ENCODE data around the gene MTHFSD.

- TF ChIP-seq POLR2A (IDR thresholded peaks at IDR 0.05) (no peak), CTCF (IDR thresholded peaks at IDR 0.05) (no peak)
Measured at GRCh38 chr16:86499889-86500707, 54.9 kb downstream of the MTHFSD start.

Data from ovary (tissue), 3 donors.